GM13976 (cell line): ENCODE measurements around the gene NKX6-1.

Experiments
- DNase-seq: peaks from one replicate; pipeline ENCODE4 v3.0.0; 2012; ENCODE audit warnings: low spot score
- in situ Hi-C: fragments of 300-500 bp; cut with MboI; formaldehyde crosslinking; loops from one replicate; pipeline ENCODE4 v1.12.0; 2022; ENCODE audit warnings: low sequenced_read_pairs, mixed read lengths, inconsistent platforms; ENCODE audit not compliant: unreplicated experiment
- TF ChIP-seq, protein P1 (sequence below): IDR thresholded peaks from 2 replicates; pipeline ENCODE4 v1.5.1; 2012; ENCODE audit warnings: borderline replicate concordance, mild to moderate bottlenecking; ENCODE audit not compliant: insufficient read depth; ENCODE audit errors: extremely low read depth, missing control alignments, control extremely low read depth

The NKX6-1 gene

GRCh38 chr4:84507941-84508340 is 8.8 kb upstream of the NKX6-1 start:
- DNase-seq, result no peak
- in situ Hi-C loops, result loop anchor here (25.0 kb wide), 1 partner anchor 846 kb away; no protein-coding TSS in a partner anchor
- TF ChIP-seq, protein P1, sequence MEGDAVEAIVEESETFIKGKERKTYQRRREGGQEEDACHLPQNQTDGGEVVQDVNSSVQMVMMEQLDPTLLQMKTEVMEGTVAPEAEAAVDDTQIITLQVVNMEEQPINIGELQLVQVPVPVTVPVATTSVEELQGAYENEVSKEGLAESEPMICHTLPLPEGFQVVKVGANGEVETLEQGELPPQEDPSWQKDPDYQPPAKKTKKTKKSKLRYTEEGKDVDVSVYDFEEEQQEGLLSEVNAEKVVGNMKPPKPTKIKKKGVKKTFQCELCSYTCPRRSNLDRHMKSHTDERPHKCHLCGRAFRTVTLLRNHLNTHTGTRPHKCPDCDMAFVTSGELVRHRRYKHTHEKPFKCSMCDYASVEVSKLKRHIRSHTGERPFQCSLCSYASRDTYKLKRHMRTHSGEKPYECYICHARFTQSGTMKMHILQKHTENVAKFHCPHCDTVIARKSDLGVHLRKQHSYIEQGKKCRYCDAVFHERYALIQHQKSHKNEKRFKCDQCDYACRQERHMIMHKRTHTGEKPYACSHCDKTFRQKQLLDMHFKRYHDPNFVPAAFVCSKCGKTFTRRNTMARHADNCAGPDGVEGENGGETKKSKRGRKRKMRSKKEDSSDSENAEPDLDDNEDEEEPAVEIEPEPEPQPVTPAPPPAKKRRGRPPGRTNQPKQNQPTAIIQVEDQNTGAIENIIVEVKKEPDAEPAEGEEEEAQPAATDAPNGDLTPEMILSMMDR, result no peak

GRCh38 chr4:84504821-84505220 is 5.7 kb upstream of the NKX6-1 start:
- DNase-seq, result no peak
- TF ChIP-seq, protein P1, result no peak

GRCh38 chr4:84503495-84504437 is 4.7 kb upstream of the NKX6-1 start:
- in situ Hi-C loops, result loop anchor here (25.0 kb wide), 1 partner anchor 841 kb away; no protein-coding TSS in a partner anchor
- DNase-seq, result peak; percentile 58
- TF ChIP-seq, protein P1, result peak; percentile 51

More at GRCh38 chr4:84504821-84505220, 5.7 kb upstream of the NKX6-1 start:
- in situ Hi-C loops, result loop anchor here (25.0 kb wide), 1 partner anchor 843 kb away; no protein-coding TSS in a partner anchor

GRCh38 chr4:84502955-84503373 is 3.9 kb upstream of the NKX6-1 start:
- TF ChIP-seq, protein P1, result no peak
- in situ Hi-C loops, result loop anchor here (25.0 kb wide), 1 partner anchor 841 kb away; no protein-coding TSS in a partner anchor
- no peak for DNase-seq

DNA sequence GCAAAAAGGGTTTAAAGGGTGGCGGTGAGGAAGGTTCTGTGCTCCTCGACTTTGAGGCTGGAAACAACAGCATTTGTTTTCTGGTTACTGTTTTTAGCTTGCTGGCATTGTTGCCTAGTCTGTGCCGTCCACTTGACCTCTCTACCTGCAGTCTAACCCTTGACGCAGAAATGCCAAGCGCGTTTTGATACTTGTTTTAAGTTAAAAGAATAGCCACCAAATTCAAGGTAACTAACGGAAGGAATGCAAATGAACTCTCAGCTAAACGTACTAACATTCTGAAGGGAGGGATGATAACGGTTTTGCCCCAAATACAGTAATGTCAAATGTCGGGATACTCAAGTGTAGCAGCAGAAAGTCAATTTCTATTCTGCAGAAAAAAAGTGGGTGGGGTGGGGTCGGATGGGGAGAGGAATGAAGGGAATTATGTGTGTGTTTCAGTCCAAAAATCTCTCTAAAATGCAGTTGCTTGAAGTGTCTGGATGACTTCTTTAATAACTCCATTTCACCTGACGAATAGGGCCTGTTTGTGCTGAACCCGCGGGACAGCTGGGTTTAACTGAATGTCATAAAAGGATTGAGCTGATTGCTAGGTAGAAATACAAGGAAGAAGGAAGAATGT is 3.4 kb upstream of the NKX6-1 start:
- DNase-seq, result no peak
- in situ Hi-C loops, result loop anchor here (25.0 kb wide), 1 partner anchor 840 kb away; no protein-coding TSS in a partner anchor

More for the DNA sequence above, 3.4 kb upstream of the NKX6-1 start:
- TF ChIP-seq, protein P1, result no peak
